Activated CD4-positive, alpha-beta memory T cell treated with anti-CD3 and anti-CD28 coated beads, Interleukin-2, amount 10 ng/mL, durations not matched to agents 7 days and 5 days (primary cell): ENCODE data around the gene CCDC27. TPM values are rescaled to one million over a fixed set of nuclear protein-coding genes. Genes with fewer than 3 reads are reported as not detected.
"Not testable (repeated sequence)": the region's sequence is repeated elsewhere in the genome, so short reads cannot be mapped to it uniquely, and the experiment has no call there.

Experiments
- CTCF ChIA-PET: fragments of 350-600 bp; sonication (Branson Sonifier 250); formaldehyde crosslinking; loops from one replicate; lab custom pipeline; 2021; ENCODE audit warnings: antibody characterized with exemption, inconsistent platforms; lab: Charles Lee
- POLR2A ChIA-PET: fragments of 350-600 bp; sonication (Branson Sonifier 250); formaldehyde crosslinking; loops from one replicate; lab custom pipeline; 2021; ENCODE audit warnings: antibody characterized with exemption; lab: Charles Lee
- DNase-seq: peaks from one replicate; pipeline ENCODE4 v3.0.0-alpha.2; 2020
- H3K27ac Mint-ChIP-seq: one replicate; pipeline ENCODE4 v1.8.0; 2021; ENCODE audit warnings: mild to moderate bottlenecking, mixed read lengths
- H3K27me3 Mint-ChIP-seq: one replicate; pipeline ENCODE4 v1.8.0; 2021; ENCODE audit warnings: mixed read lengths
- H3K36me3 Mint-ChIP-seq: one replicate; pipeline ENCODE4 v1.8.0; 2021; ENCODE audit warnings: low read depth, mixed read lengths
- H3K4me1 Mint-ChIP-seq: one replicate; pipeline ENCODE4 v1.8.0; 2021; ENCODE audit warnings: mixed read lengths
- H3K4me3 Mint-ChIP-seq: one replicate; pipeline ENCODE4 v1.8.0; 2021; ENCODE audit warnings: mild to moderate bottlenecking, mixed read lengths
- H3K9me3 Mint-ChIP-seq: one replicate; pipeline ENCODE4 v1.8.0; 2021; ENCODE audit warnings: mixed read lengths
- total RNA-seq, 2 experiments: library from RNA; stranded (reverse); gene quantifications; one replicate each; pipeline ENCODE4 v1.2.3, GENCODE V29; 2021

CCDC27 gene
- total RNA-seq, 2 experiments from 2014 or later, result not detected

- H3K4me3 Mint-ChIP-seq, POLR2A ChIA-PET, H3K36me3 Mint-ChIP-seq, DNase-seq, H3K27me3 Mint-ChIP-seq, H3K4me1 Mint-ChIP-seq, H3K27ac Mint-ChIP-seq, H3K9me3 Mint-ChIP-seq, CTCF ChIA-PET: not testable (repeated sequence)
These were observed 58.0 kb downstream of the CCDC27 start for GRCh38 chr1:3810149-3810761.

GRCh38 chr1:3811595-3811911, 59.3 kb downstream of the CCDC27 start:
- H3K9me3 Mint-ChIP-seq, result peaks cover 4% of the 10 kb centered on the region
- H3K4me1 Mint-ChIP-seq, result no peaks in the 10 kb centered on the region
- ChIA-PET POLR2A (no interaction called here), CTCF (interaction anchor here (0.7 kb wide), 1 partner anchor 10 kb away, joined by 4 read pairs; no protein-coding TSS in a partner anchor)
- H3K36me3 Mint-ChIP-seq, result no peaks in the 10 kb centered on the region
- H3K27ac Mint-ChIP-seq, result no peak overlapping the region
- H3K4me3 Mint-ChIP-seq, result no peak overlapping the region
- H3K27me3 Mint-ChIP-seq, result no peaks in the 10 kb centered on the region
- DNase-seq, result no peak

- H3K4me1 Mint-ChIP-seq, result no peaks in the 10 kb centered on the region
- no peaks in the 10 kb centered on the region for H3K9me3 Mint-ChIP-seq
- POLR2A ChIA-PET, result no interaction called here
- no peak overlapping the region for H3K4me3 Mint-ChIP-seq
- CTCF ChIA-PET, result no interaction called here
- H3K36me3 Mint-ChIP-seq, result no peaks in the 10 kb centered on the region
- DNase-seq, result no peak
- no peaks in the 10 kb centered on the region for H3K27me3 Mint-ChIP-seq
- no peak overlapping the region for H3K27ac Mint-ChIP-seq
These were observed 61.8 kb downstream of the CCDC27 start for GRCh38 chr1:3814065-3814464.

- no peaks in the 10 kb centered on the region for H3K27me3 Mint-ChIP-seq
- no peaks in the 10 kb centered on the region for H3K9me3 Mint-ChIP-seq
- H3K27ac Mint-ChIP-seq, result no peak overlapping the region
- no peak overlapping the region for H3K4me3 Mint-ChIP-seq
- DNase-seq, result no peak
- no peaks in the 10 kb centered on the region for H3K36me3 Mint-ChIP-seq
- CTCF ChIA-PET, result no interaction called here
- POLR2A ChIA-PET, result no interaction called here
- H3K4me1 Mint-ChIP-seq, result no peaks in the 10 kb centered on the region
These were observed 62.7 kb downstream of the CCDC27 start for GRCh38 chr1:3814771-3815561.

- POLR2A ChIA-PET, result no interaction called here
- no peaks in the 10 kb centered on the region for H3K9me3 Mint-ChIP-seq
- DNase-seq, result no peak
- H3K27me3 Mint-ChIP-seq, result no peaks in the 10 kb centered on the region
- H3K27ac Mint-ChIP-seq, result no peak overlapping the region
- no peak overlapping the region for H3K4me3 Mint-ChIP-seq
- CTCF ChIA-PET, result no interaction called here
- H3K4me1 Mint-ChIP-seq, result no peaks in the 10 kb centered on the region
- H3K36me3 Mint-ChIP-seq, result no peaks in the 10 kb centered on the region
These were observed 64.3 kb downstream of the CCDC27 start for GRCh38 chr1:3816331-3817137.

- POLR2A ChIA-PET, result no interaction called here
- no peak for DNase-seq
- no peaks in the 10 kb centered on the region for H3K36me3 Mint-ChIP-seq
- no peak overlapping the region for H3K4me3 Mint-ChIP-seq
- H3K27me3 Mint-ChIP-seq, result no peaks in the 10 kb centered on the region
- no peak overlapping the region for H3K27ac Mint-ChIP-seq
- CTCF ChIA-PET, result no interaction called here
- H3K4me1 Mint-ChIP-seq, result no peaks in the 10 kb centered on the region
- no peaks in the 10 kb centered on the region for H3K9me3 Mint-ChIP-seq
These were observed 65.0 kb downstream of the CCDC27 start for GRCh38 chr1:3817138-3817740.

- ChIA-PET POLR2A (no interaction called here), CTCF (no interaction called here)
- Mint-ChIP-seq H3K9me3 (no peaks in the 10 kb centered on the region), H3K27me3 (no peaks in the 10 kb centered on the region), H3K36me3 (no peaks in the 10 kb centered on the region), H3K27ac (no peak overlapping the region), H3K4me1 (no peaks in the 10 kb centered on the region), H3K4me3 (no peak overlapping the region)
- DNase-seq, result no peak
These were observed 65.8 kb downstream of the CCDC27 start for GRCh38 chr1:3817821-3818597.

GRCh38 chr1:3819771-3820200, 67.5 kb downstream of the CCDC27 start:
- ChIA-PET CTCF (no interaction called here), POLR2A (no interaction called here)
- DNase-seq, result no peak
- H3K27me3 Mint-ChIP-seq, result no peaks in the 10 kb centered on the region
- H3K36me3 Mint-ChIP-seq, result peaks cover 5% of the 10 kb centered on the region
- no peaks in the 10 kb centered on the region for H3K4me1 Mint-ChIP-seq
- H3K4me3 Mint-ChIP-seq, result no peak overlapping the region
- no peak overlapping the region for H3K27ac Mint-ChIP-seq
- H3K9me3 Mint-ChIP-seq, result no peaks in the 10 kb centered on the region

- ChIA-PET POLR2A (no interaction called here), CTCF (no interaction called here)
- no peaks in the 10 kb centered on the region for H3K4me1 Mint-ChIP-seq
- peaks cover 5% of the 10 kb centered on the region for H3K36me3 Mint-ChIP-seq
- H3K4me3 Mint-ChIP-seq, result no peak overlapping the region
- DNase-seq, result no peak
- H3K27me3 Mint-ChIP-seq, result no peaks in the 10 kb centered on the region
- H3K27ac Mint-ChIP-seq, result no peak overlapping the region
- no peaks in the 10 kb centered on the region for H3K9me3 Mint-ChIP-seq
These were observed 68.1 kb downstream of the CCDC27 start for GRCh38 chr1:3820316-3820715.

GRCh38 chr1:3821004-3821403, 68.8 kb downstream of the CCDC27 start:
- H3K4me3 Mint-ChIP-seq, result no peak overlapping the region
- no peak overlapping the region for H3K27ac Mint-ChIP-seq
- CTCF ChIA-PET, result no interaction called here
- DNase-seq, result no peak
- H3K36me3 Mint-ChIP-seq, result peaks cover 10% of the 10 kb centered on the region
- no peaks in the 10 kb centered on the region for H3K9me3 Mint-ChIP-seq
- no peaks in the 10 kb centered on the region for H3K27me3 Mint-ChIP-seq
- POLR2A ChIA-PET, result no interaction called here
- no peaks in the 10 kb centered on the region for H3K4me1 Mint-ChIP-seq
